Muscle layer of duodenum (tissue), 2 donors: Measurements from ENCODE around the gene SDS.

ENCODE experiments used
- H3K27ac ChIP-seq: one replicate; pipeline ENCODE4 v1.7.0; 2013; ENCODE audit warnings: mild to moderate bottlenecking, low read length
- H3K27me3 ChIP-seq: one replicate; pipeline ENCODE4 v1.7.0; 2013; ENCODE audit warnings: low read depth, mild to moderate bottlenecking, control low read depth, low read length
- H3K36me3 ChIP-seq, 2 donors: one replicate each; pipeline ENCODE4 v1.7.0; 2013; ENCODE audit warnings: low read length in 2 of 2, control low read depth in 1 of 2, mild to moderate bottlenecking in 1 of 2; ENCODE audit not compliant: insufficient read depth in 2 of 2, control insufficient read depth in 1 of 2
- H3K4me1 ChIP-seq, 2 donors: one replicate each; pipeline ENCODE4 v1.7.0; 2013; ENCODE audit warnings: low read length in 2 of 2, mild to moderate bottlenecking in 2 of 2, control low read depth in 1 of 2, moderate library complexity in 1 of 2; ENCODE audit not compliant: insufficient read depth in 2 of 2, control insufficient read depth in 1 of 2
- H3K4me3 ChIP-seq, 2 donors: one replicate each; pipeline ENCODE4 v1.7.0; 2013; ENCODE audit warnings: low read length in 2 of 2, low read depth in 1 of 2, mild to moderate bottlenecking in 1 of 2
- H3K9me3 ChIP-seq, 2 donors: one replicate each; pipeline ENCODE4 v1.7.0; 2013; ENCODE audit warnings: low read length in 2 of 2, control low read depth in 1 of 2, mild to moderate bottlenecking in 1 of 2; ENCODE audit not compliant: control insufficient read depth in 1 of 2
- donor health status: healthy.

SDS gene

DNA sequence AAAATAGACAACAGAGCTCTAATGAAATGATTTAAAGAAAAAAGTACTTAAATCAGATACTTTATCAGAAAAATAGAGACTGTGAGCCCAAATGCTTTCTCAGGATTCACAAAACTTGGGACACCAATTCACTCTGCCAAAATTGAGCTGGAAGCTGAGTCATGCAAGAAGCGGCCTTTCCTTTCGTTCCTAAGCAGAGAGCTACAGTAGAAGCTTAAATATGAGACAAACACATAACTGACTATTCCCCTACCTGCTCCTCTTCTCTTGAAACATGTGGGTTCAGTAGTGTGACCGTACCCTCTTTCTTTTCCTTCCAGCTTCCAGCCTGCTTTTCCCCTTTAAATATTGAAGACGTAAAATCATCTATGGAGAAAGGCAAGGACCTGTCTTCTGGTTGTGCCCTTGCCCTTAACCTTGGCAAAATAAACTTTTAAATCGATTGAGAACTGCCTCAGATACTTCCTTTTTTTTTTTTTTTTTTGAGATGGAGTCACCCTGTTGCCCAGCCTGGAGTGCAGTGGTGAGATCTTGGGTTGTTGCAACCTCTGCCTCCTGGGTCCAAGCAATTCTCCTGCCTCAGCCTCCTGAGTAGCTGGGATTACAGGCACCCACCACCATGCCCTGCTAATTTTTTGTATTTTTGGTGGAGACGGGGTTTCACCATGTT lies 4.4 kb upstream of the SDS start:
- H3K27me3 ChIP-seq, result peaks cover 6% of the 10 kb centered on the region
- H3K36me3 ChIP-seq, result no peaks in the 10 kb centered on the region
- no peak overlapping the region for H3K27ac ChIP-seq
- H3K9me3 ChIP-seq, result no peaks in the 10 kb centered on the region
- no peak overlapping the region for H3K4me3 ChIP-seq
- H3K4me1 ChIP-seq, result no peaks in the 10 kb centered on the region

DNA sequence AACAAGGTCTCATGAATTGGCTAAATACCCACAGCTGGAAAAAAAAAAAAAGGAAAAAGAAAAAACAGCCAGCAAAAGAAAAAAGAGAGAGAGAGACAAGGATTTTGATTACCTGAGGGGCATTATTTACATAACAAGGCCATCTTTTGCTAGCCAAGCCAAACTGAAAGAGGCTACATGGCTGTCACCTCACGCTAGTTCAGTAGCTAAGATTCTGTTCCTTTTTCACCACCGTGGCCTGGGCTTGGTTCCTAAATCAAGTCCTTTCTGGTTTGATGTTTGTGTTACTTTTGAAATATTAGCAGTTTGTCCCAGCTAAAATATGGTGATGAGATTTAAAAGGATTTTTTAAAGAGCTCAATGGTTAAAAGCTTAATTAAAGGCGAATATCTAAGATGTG lies 2.0 kb upstream of the SDS start:
- Histone ChIP-seq H3K36me3 (no peaks in the 10 kb centered on the region), H3K4me1 (no peaks in the 10 kb centered on the region), H3K27me3 (peaks cover 6% of the 10 kb centered on the region), H3K9me3 (no peaks in the 10 kb centered on the region), H3K4me3 (no peak overlapping the region), H3K27ac (no peak overlapping the region)

DNA sequence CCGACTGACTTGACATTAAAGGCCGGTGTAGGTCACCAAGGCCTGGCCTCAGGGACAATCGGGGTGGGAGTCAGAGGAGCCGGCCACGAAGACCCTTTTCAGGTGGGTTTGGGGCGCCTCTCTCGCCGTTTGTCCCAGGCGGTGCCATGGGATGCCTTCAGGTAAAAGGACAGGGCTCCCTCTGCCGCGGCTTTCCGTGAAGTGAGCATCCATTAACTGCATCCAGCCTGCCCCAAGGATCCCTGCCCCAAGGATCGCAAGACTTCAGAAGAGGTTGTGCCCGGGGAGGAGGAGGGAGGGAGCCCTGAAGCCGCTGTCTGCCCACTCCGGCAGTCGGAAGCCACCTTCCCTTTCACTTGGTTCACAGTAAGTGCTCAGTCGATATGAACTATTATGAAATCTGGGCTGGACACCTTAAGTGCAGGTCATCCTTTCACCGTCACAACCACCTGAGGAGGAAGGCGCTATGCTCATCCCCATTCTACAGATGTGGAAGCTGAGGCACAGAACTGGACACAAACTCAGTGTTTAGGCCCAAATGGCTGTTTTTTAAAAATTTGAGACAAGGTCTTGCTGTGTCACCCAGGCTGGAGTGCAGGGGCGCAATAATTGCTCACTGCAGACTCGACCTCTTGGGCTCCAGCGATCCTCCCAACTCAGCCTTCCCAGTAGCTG lies 964 bp downstream of the SDS start:
- Histone ChIP-seq H3K27me3 (no peaks in the 10 kb centered on the region), H3K9me3 (no peaks in the 10 kb centered on the region), H3K4me1 (no peaks in the 10 kb centered on the region), H3K4me3 (no peak overlapping the region), H3K36me3 (no peaks in the 10 kb centered on the region), H3K27ac (no peak overlapping the region)

DNA sequence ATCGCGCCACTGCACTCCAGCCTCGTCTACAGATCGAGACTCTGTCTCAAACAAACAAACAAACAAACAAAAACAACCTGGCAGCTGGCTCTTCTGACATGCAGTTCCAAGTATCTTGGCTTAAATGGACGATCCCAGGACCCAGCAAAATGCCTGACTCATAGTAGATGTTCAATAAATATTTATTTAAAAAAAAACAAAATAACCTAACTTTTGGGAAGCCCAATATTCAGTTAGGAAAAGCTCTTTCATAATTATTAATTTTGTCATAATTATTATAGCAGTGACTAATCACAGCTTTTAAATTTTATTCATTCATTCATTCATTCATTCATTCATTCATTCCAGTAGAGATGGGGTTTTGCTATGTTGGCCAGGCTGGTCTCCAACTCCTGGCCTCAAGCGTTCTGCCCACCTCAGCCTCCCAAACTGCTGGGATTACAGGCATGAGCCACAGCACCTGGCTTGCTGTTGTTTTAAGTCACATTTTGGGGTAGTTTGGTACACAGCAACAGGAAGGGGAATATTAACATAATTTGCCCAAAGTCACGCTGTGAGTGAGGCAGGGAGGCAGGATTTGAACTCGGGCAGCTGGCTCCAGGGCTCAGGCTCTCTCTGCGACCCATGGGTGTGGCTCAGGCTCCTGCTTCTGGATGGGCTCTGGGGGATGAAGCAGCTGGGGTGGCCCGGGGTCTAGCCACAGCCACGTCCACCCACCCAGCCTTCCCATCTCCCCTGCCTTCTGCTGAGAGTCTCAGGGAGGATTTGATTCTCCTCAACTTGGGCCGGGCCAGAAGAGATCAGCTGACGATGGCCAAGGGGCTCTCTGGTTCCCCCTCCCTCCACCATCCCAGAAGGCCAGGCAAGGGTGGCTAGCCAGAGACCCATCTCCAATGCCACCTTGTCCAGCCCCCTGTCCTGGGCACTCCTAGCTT lies 2.4 kb downstream of the SDS start:
- H3K4me1 ChIP-seq, result no peaks in the 10 kb centered on the region
- H3K27ac ChIP-seq, result no peak overlapping the region
- H3K36me3 ChIP-seq, result no peaks in the 10 kb centered on the region
- no peaks in the 10 kb centered on the region for H3K9me3 ChIP-seq
- no peaks in the 10 kb centered on the region for H3K27me3 ChIP-seq
- no peak overlapping the region for H3K4me3 ChIP-seq

DNA sequence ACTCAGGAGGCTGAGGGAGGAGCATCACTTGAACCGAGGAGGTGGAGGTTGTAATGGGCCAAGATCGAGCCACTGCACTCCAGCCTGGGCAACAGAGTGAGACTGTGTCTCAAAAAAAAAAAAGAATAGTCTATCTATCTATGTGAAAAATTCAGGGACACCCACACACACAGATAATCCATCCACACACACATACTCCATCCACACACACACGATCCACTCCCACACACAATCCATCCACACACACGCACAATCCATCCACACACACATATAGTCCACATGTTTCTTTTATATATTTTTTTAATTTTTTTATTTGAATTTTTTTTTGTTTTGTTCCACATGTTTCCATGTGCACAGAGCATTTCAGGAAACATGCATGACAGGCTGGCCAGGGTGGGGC lies 3.3 kb downstream of the SDS start:
- H3K9me3 ChIP-seq, result no peaks in the 10 kb centered on the region
- H3K36me3 ChIP-seq, result no peaks in the 10 kb centered on the region
- H3K27ac ChIP-seq, result no peak overlapping the region
- H3K4me3 ChIP-seq, result no peak overlapping the region
- no peaks in the 10 kb centered on the region for H3K27me3 ChIP-seq
- H3K4me1 ChIP-seq, result no peaks in the 10 kb centered on the region

DNA sequence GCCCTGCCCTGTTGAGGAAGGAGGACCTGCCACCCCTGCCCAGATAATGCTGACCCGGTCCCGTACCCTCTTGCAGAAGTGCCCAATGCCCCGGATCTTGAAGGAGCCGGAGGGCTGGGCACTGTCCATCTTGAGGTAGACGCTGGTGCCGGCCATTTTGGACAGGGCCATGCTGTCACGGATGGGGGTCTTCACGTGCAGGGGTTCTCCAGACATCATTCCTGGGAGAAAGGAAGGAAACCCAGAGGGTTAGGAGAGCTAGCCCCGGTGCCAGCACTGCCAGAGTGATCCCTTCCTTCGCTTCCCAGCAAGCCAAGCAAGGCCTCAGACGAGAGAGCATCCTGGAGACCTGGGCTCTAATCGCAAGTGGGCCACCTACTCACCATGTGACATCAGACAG lies 4.2 kb downstream of the SDS start:
- Histone ChIP-seq H3K4me1 (no peaks in the 10 kb centered on the region), H3K9me3 (no peaks in the 10 kb centered on the region), H3K27me3 (no peaks in the 10 kb centered on the region), H3K4me3 (no peak overlapping the region), H3K27ac (no peak overlapping the region), H3K36me3 (no peaks in the 10 kb centered on the region)

DNA sequence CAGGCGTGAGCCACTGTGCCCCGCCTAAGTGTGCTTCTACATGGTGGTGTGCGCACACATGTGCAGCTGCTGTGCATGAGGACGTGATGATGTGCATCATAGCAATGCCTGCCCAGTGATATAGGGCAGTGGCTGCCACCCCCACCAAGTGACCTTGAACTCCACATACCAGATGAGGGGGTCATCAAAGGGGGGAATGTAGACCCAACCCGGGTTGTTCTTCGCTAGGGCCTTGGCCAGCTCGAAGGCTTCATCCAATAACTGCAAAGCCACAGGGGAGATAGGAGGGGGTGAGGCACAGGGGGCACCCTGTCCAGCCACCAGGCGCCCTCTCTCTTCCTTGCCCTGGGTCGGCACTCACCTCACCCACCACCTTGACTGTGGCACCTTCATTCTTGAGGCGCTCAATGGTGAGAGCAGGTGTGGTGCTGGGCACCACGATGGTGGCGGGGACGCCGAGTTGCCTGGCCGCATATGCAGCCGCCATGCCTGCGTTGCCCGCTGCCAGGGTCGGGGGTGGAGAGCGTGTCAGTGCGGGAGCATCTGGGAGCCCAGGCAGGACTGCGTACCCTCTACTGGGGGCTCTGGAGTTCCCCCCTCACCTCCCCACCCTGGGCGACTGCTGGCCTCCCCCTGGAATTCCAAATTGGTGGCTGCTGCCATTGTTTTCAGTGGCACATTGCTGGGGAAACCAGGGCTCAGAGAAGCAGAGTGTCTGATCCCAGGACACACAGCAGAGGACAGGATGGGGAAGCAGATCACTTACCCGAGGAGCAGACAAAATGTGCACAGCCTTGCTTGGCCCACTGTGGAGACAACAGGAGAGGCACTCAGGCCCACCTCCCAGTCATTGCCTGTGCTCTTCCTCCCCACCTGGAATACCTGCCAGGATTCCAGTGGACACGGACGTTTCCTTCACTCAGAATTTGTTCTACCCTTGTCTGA lies 5.1 kb downstream of the SDS start:
- H3K27ac ChIP-seq, result no peak overlapping the region
- no peaks in the 10 kb centered on the region for H3K4me1 ChIP-seq
- no peaks in the 10 kb centered on the region for H3K27me3 ChIP-seq
- no peaks in the 10 kb centered on the region for H3K9me3 ChIP-seq
- H3K36me3 ChIP-seq, result no peaks in the 10 kb centered on the region
- H3K4me3 ChIP-seq, result no peak overlapping the region

DNA sequence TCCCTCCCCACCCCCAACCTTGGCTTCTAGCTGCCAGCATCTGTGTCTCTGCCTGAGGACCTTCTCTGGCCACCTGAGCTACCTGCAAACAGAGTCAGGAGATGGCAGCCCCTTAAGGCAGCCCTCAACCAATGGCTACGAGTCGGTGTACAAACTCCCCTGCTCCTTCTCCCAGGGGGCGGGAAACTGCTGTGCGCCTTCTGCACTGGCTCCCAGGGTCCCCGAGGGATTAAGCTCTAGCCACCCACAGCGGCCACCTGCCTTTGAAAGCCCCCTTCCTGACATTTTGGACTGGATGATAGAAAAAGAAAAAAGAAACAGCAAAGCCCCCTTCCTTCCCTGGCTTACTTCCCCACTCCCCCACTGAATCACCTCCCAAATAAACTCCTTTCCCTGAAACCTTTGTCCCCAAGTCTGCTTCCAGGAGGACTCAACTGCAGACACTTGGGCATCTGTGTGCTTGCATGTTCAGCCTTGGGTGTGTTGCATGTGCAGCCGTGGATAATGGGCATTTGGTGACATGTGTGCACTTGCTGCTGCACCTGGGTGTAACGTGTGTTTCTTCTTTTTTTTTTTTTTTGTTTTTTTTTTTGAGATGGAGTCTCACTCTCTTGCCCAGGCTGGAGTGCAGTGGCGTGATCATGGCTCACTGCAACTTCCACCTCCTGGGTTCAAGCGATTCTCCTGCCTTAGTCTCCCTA lies 6.0 kb downstream of the SDS start:
- Histone ChIP-seq H3K9me3 (no peaks in the 10 kb centered on the region), H3K27ac (no peak overlapping the region), H3K4me1 (no peaks in the 10 kb centered on the region), H3K27me3 (no peaks in the 10 kb centered on the region), H3K4me3 (no peak overlapping the region), H3K36me3 (no peaks in the 10 kb centered on the region)

DNA sequence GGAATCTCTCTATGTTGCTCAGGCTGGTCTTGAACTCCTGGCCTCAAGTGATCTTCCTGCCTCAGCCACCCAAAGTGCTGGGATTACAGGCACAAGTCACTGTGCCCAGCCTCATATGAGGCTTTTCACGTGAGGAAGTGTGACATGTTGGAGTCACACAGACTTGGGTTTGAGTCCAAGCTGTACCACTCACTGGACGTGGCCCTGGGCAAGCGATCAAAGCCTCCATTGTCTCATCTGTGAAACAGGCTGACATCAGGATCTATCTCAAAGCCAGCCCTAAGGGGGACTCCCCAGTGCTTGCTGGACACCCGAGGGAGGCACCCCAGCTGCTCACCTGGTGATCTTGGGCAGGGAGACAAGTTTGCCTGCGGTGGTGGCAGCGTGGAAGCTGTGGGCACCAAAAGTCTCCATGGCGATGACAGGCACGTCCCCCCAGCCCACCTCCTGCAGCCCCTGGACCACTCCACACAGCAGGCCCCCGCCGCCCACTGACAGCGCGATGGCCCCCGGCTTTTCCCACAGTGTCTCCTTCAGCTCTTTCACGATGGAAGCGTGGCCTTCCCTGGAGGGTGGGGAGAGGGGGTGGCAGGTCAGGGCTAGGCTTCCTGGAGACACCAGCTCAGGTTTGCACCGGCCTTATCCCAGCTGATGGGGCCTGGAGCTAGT lies 6.7 kb downstream of the SDS start:
- no peak overlapping the region for H3K27ac ChIP-seq
- H3K27me3 ChIP-seq, result no peaks in the 10 kb centered on the region
- H3K36me3 ChIP-seq, result no peaks in the 10 kb centered on the region
- H3K4me1 ChIP-seq, result no peaks in the 10 kb centered on the region
- H3K9me3 ChIP-seq, result no peaks in the 10 kb centered on the region
- H3K4me3 ChIP-seq, result no peak overlapping the region

DNA sequence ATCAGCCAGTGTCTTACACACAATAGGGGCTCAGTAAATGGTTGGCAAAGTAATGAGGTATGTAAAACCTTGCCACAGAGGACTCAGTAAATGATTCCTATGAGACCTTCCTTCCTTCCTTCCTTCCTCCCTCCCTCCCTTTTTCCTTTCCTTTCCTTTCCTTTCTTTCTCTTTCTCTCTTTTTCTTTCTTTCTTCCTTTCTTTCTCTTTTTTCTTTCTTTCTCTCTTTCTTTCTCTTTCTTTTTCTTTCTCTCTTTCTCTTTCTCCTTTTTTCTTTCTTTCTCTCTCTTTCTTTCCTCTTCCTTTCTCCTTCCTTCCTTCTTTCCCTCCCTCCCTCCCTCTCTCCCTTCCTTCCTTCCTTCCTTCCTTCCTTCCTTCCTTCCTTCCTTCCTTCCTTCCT lies 7.5 kb downstream of the SDS start:
- Histone ChIP-seq H3K27ac (no peak overlapping the region), H3K27me3 (no peaks in the 10 kb centered on the region)

More for the DNA sequence above, 7.5 kb downstream of the SDS start:
- Histone ChIP-seq H3K9me3 (no peaks in the 10 kb centered on the region), H3K4me3 (no peak overlapping the region), H3K4me1 (no peaks in the 10 kb centered on the region), H3K36me3 (peaks cover 0 to 1% of the 10 kb centered on the region in 2 donors)
